Fibroblast of skin of scalp (primary cell): ENCODE measurements around the gene UTP3.
"Not testable (repeated sequence)": the region's sequence is repeated elsewhere in the genome, so short reads cannot be mapped to it uniquely, and the experiment has no call there.

Experiments used
- DNase-seq: peaks from one replicate; pipeline ENCODE4 v3.0.0-alpha.2; 2013

Gene UTP3

DNA sequence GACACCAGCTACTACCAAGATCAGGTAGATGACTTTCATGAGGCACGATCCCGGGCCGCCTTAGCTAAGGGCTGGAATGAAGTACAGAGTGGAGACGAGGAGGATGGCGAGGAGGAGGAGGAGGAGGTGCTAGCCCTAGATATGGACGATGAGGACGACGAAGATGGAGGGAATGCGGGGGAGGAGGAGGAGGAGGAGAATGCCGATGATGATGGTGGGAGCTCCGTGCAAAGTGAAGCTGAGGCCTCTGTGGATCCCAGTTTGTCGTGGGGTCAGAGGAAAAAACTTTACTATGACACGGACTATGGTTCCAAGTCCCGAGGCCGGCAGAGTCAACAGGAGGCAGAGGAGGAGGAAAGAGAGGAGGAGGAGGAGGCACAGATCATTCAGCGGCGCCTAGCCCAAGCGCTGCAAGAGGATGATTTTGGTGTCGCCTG is 481 bp downstream of the UTP3 start:
- no peak for DNase-seq

DNA sequence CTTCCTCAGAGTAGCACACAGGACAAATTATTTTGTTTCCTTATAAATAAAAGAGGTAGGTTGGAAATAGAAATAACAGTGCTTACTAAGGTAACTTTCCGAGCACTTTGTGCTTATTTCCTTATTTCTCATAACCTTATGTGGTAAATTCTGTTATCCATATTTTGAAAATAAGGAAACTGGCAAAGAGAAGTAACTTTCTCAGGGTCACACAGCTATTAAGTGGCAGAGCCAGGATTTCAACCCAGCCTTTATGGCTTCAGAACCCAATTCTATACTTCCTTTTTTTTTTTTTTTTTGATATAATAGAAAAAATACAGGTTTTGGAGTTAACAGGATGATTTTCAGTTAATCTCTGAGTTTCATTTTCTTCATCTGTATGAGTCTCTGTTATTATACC is 3.3 kb downstream of the UTP3 start:
- no peak for DNase-seq

DNA sequence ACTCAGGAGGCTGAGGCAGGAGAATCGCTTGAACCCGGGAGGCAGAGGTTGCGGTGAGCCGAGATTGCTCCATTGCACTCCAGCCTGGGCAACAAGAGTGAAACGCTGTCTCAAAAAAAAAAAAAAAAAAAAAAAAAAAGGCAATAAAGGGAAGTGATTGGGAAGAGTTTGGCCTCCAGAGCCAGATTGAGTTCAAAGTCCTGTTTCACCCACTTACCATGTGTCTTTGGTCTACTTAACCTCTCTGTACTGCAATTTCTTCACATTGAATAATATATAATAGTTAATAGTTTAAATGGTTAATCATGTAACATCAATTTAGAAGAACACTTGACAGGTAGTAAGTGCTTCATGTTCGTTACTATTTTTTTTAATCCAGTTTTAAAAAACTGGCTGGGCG is 6.3 kb downstream of the UTP3 start:
- DNase-seq: not testable (repeated sequence)

DNA sequence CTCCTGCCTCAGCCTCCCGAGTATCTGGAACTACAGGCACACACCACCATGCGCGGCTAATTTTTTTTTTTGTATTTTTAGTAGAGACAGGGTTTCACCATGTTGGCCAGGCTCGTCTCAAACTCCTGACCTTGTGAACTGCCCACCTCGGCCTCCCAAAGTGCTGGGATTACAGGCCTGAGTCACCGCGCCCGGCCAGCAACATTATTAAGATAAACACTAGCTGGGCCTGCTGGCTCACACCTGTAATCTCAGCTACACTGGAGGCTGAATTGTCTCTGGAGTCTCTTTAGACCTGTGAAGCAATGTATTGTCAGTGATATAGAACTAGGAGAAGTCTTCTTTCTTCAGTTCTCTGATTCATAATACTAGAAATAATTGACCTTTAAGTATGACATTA is 10.1 kb downstream of the UTP3 start:
- DNase-seq: not testable (repeated sequence)

DNA sequence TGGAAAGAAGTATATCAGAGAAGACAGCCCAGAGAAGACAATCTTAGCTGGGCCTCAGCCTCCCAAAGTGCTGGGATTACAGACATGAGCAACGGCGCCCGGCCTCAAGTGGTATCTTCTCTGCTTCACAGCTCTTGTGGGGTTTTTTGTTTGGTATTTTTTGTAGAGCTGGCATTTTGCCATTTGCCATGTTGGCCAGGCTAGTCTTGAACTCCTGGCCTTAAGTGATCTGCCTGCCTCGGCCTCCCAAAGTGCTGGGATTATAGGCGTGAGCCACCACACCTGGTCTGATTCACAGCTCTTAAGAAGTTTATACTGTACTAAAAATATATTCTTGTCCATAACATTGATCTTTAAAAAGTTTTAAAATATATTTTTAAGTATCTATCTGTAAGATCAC is 12.4 kb downstream of the UTP3 start:
- no peak for DNase-seq

DNA sequence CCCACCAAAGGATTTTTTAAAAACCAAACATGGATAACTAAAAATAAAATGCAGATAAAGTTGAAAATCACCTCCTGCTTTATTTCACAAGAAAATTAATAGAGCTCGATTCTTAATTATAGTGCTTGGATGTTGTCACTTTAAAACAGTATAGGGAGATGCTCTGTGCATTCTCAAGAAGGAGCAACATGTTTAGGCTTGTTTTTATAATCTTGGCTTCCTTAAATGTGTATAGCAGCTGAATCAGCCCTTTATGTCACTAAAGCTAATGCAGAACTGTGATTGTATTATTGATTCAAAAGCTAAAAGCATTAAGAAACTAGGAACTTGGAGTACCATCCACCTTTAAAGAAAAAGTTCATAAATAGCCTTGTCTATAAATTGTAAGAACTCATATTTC is 12.9 kb downstream of the UTP3 start:
- DNase-seq: no peak

DNA sequence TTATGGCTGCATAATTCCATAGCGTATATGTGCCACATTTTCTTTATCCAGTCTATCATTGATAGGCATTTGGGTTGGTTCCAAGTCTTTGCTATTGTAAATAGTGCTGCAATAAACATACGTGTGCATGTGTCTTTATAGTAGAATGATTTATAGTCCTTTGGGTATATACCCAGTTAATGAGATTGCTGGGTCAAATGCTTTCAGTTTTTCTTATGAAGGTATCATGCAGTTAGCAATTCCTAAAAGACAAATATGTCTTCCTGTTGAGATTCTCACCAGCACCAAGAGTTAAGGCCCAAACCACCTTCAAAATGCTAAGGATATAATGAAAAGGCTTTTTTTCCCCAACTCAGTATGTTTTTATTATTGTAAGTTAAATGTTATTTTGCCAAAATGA is 14.3 kb downstream of the UTP3 start:
- DNase-seq: not testable (repeated sequence)

DNA sequence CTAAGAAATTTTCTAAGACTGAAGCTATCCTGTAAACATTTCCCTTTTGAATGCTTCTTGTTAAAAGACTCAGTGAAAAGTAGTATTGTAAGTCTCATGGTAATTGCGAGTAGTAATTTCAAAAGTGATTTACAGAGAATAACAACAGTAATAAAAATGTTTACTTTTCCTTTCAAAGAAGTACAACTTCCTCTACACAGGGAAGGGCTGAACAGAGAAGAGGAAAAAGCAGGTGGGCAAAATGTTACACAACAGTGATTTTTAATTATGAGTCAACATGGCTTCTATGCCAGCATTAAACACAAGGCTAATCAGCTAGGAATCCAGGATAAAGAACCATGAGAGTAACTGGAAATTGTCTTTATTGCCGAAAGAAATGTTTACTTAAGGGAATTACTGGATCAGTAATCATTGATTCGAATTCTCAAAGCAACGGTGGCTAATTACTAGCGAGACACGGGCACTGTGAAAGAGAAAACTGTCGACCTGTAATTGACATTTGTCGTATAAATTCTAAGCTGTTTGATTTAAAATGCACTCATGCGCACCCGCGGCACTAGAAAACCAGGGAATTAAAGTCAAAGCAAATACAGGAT is 15.4 kb downstream of the UTP3 start:
- DNase-seq: peak; percentile 5

DNA sequence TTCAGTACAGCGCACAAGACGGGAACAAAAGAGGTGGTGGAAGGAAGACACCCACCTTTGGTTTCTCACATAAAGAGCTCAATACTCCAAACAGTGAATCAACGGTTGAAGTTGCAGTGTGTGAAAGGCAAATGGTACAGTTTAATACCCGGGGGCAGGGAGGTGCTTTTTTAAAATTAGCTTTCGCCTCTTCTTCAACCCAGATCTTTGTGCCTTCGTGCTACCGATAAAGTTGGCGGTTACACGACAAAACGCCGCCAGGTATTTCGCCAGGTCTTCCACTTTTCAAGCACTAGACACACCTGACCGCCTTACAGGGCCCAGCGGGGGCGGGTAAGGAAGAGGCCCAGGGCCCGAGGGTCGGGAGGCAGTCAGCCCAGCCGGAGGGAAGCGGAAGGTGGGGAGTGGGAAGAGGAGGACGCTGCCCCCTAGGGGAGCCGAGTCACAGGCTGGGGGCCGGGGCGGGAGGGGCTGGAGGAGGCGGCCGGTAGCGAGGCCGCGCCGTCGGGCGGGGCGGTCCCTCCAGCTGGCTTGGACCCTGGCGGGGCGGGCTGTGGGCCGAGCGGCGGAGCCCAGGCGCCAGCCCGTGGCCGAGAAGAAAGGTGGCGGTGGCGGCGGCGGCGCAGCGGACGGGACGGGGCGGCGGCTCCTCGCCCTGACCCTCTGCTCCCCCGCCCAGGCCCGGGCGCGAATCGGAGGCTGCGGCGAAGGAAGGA is 16.0 kb downstream of the UTP3 start:
- DNase-seq: peak; percentile 80

DNA sequence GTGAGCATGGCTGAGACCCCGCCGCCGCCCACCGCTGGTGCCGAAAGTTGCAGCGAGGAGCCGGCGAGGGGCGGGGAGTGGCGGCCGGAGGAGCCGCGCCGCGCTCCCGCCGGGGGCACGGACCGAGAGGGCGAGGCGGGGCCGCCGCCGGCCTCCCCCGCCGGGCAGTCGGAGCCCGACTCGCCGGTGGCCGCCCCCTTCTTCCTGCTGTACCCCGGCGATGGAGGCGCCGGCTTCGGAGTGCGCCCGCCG is 16.5 kb downstream of the UTP3 start:
- DNase-seq: no peak

DNA sequence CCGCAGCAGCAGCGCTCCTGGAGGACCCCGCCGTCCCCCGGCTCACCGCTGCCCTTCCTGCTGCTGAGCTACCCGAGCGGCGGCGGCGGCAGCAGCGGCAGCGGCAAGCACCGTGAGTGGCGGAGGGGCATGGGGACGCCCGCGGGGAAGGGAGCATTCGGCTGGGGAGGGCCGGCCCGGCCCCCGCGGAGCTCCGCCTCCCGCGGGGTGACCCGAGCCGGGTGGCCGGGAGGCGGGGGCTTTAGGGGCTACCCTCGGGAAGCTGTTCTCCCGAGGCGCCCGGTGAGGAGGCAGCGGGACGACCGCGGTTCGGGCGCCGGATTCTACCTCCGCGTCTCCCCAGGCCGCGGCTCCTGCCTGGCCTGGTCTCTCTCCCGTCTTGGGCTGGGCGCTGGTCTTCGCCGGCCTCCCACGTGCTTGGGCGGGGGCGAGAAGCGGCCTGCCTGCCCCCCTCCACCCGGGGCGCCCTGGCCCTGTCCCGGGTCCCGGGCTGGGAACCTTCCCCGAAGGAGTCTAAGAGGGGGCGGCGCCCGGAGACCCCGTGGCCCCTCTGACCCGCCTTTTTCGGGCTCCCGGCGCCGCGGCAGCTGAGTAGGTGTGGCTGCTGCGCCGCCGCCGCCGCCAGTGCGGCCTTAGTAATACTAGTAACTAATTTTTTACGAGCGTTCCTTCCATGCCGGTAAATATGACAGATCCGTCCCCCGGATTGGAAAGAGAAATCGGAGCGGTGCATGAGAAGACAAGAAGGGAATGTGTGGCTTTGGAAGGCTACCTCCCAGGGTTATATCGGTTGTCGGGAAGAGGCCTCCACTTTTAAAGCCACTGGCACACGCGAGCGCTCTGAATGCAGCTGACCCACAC is 17.1 kb downstream of the UTP3 start:
- peak; percentile 71 for DNase-seq

DNA sequence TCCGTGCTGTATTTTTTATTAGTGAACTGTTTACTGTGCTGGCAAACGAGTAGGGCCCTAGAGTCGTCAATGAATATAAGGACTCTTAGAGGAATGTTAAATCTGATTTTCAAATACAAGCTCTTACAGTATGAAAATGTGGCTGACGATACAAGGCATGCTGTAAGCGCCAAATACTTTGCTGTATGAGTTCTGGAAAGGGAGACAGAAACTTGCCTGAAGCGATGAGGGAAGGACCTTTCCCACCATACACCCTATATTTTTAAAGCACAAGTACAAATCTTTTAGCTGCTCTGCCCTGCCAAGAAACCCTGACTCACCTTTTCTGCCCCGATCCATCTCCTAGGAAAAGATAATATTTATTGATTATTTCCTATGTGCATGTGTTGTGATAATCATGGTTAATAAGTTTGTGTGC is 17.7 kb downstream of the UTP3 start:
- no peak for DNase-seq

DNA sequence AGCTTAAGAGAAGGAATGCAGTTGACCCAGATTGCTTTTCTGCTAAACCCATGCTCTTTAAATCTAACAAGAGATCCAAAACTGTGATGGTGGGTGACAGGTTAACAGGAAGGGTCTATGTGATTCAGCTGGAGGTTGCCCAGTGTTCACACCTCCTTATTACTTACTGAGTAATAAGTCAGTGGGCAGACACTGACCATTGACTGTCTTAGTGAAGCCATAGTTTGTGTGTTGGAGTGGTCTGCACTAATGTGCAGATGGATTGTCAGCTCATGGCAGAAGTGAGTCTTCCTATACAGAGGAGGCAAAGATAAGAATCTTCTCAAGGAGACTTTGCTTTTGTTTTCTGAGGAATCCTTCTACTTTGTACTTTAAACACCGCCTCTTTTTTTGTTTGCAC is 18.2 kb downstream of the UTP3 start:
- DNase-seq: no peak

DNA sequence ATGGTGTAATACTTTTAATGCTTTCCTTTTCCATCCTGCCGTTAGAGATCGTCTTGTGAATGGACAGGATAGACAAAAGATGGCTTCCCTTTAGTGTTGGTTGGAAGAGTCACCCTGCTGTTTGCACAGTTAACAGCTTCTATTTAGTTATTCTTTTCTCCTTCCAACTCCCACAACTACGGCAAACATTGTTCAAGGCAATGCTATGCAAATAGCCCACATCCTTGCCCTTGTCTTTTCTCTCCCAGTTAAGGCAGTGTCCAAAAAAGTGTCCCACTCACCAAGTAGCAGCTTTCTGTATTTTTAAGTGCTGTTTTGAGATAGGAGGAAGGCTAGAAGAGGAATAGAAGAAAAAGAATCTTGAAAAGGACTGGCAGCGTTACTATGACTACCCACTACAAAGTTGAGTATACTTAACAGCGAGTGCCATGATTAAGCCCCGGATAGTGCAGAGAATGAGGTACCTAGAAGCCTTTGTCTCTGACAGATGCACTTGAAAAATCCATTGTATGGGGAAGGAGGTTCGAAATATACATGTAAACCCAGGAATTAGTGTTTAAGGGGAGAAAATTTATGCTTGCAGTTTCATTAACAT is 21.4 kb downstream of the UTP3 start:
- DNase-seq: no peak

DNA sequence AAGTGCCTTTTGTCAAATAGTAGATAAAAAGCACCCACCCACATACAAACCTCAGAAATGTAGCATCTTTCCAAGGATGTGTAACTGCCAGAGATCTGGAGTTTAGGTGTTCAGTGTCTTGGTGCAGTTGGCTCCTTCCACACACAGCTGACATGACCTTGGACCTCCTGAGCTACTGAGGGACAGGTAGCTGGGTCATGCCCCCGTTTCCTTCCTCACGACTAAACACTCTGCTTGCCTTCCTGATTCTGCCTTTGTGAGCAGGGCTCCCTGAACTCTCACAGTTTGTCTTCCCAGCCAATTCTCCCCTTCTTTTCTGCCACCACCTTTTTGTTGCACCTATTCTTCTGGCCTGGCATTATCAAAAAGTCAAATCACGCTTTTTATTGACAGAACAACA is 23.3 kb downstream of the UTP3 start:
- no peak for DNase-seq

DNA sequence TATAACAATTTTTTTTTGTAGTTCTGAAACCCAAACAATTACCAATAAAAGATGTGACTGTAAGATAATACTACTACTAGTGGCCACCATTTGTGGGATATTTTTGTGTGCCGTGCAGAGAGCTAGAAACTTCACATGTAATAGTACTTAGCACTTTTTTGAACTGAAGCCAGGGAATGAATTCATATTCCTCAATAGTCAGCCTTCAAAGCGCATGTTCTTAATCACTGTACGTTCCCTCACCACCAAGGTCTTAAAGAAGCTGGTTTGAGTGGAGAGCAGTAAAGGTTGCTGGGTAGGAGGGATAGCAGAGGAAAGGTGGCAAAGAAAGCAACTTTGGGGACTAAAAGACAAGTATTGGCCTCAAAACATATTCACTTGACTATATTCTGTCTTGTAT is 23.8 kb downstream of the UTP3 start:
- peak; percentile 24 for DNase-seq

DNA sequence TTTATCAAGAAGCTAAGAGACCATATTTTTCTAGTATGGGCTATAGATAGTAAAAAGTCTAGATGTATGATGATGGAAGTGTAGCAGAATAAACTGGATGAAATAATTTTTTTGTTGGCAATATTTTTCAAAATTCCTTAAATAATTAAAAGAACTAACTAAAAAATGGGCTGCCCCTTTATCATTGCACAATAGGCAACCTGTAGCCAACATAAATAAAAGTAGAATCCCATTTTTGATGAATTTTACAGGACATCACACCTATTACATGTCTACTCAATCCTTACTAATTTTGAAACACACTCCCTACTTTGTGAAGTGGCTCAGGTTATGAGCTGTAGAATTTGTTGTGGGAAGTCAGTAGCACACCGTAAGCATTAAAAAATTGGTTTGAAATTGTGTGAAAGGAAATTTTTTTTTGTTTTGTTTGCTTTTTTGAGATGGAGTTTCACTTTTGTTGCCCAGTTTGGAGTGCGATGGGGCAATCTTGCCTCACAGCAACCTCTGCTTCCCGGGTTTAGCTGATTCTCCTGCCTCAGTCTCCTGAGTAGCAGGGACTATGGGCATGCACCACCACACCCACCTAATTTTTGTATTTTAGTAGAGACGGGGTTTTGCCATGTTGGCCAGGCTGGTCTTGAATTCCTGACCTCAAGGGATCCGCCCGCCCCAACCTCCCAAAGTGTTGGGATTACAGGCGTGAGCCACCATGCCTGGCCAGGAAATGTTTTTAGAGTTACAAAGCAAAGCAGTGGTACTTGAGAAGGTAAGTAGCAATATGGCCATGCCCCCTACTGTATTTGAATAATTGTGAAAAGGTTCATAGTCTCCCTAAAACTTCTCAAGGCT is 24.5 kb downstream of the UTP3 start:
- no peak for DNase-seq

DNA sequence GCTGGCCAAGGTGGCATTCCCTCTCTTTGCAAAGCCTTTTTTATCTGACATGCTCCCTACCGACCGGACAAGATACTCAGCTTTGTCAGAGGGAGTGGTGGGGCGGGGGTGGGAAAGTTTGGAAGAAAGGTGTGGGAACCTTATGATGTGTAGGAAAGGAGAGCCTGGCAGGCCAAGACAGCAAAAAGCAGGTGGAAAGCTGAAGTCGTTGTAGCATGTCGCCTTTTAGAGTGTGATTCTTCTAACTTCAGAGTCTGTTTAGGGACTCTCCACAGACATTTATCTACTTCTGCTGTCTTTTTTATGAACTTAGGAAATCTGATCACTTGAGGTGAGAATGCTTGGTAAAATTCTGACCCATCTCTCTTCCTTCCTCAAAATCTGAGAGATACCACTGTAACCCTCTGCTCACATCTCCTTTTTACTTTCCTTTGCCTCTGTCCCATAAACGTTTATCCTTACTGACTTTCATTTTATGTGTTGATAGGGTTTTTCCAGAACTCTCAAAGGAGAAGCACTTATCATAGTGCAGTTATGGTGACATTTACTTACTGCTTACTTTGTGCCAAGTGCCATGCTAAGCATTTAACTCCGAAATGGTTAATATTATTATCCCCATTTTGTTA is 25.2 kb downstream of the UTP3 start:
- DNase-seq: no peak

DNA sequence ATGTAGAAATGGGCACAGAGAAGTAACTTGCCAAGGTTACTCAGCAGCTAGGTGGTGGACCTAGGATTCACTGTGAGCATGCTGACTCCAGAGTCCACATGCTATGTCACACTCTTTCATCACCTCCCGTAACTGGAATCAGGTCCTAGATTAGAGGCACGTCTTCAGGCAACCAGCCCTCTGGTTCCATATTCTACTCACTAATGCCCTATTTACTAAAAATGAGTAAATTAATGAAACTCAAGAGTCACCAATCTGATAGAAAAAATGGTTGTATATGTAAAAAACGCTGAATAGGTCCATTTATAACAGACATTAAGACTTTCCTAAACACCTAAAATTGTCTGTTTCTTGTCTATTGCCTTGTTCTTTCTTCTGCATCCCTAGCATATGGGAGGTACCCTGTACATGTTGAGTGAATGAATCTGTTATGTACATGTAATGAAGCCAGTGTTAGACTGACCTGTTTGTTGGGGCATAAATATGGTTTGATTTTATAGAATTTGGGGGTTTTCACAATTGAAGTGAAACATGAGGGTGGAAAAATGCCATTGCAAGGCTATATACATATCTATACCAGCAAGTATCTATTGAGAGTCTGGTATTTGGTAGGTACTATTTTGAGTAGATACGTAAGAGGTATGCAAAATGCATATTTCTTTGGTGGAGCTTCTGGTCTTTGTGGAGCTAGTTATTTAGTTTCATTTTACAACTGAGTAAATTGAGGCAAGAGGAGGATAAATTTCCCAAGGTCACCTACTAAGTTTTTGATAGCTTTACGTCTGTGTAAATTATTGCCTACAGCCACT is 26.0 kb downstream of the UTP3 start:
- no peak for DNase-seq

DNA sequence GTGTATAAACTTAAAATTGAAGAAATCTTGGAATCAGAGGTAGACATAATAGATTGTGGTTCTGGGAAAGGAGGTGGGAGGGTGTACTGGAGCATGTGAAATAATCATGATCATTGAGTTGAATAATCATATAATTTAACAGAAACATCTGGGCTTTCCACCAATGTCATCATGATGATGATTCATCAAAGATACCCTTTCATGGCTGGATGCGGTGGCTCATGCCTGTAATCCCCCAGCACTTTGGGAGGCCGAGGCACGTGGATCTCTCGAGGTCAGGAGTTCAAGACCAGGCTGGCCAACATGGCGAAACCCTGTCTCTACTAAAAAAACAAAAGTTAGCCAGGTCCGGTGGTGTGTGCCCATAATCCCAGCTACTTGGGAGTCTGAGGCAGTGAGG is 26.8 kb downstream of the UTP3 start:
- DNase-seq: peak; percentile 29
